ENCODE data around the gene ABHD5.

ABHD5 gene

DNA sequence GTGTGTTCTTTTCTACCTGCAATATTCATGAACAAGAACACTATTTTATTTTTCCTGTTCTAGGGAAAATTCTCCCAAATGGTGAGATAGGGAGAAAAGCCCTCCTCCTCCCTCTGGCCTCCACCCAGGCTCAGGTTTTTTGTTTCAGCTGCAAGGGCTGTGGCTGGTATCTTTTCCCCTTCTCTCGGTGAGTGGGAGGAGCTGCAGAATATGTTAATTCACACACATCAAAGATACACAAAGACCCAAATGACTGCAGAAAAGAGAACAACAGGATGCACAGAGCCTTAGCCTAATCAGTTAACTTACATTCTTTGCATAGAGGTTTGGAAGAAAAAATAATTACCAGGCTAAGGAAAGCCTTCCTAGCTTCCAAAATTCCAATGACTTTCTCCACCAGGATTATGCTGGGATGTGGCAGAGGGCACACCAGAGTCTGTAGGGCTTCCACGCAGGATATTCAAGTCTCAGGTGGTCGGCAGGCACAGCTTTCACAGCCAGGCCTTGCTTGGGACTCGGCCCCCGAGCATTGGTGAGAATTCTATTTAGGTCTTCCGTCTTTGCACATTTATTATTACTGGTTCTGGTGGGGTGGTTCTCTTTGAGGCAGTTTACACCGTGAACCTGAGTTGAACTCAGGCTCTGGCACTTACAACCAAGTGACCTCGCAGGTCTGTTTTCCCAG, 64.9 kb downstream of the ABHD5 start:
- TF ChIP-seq, protein P1, sequence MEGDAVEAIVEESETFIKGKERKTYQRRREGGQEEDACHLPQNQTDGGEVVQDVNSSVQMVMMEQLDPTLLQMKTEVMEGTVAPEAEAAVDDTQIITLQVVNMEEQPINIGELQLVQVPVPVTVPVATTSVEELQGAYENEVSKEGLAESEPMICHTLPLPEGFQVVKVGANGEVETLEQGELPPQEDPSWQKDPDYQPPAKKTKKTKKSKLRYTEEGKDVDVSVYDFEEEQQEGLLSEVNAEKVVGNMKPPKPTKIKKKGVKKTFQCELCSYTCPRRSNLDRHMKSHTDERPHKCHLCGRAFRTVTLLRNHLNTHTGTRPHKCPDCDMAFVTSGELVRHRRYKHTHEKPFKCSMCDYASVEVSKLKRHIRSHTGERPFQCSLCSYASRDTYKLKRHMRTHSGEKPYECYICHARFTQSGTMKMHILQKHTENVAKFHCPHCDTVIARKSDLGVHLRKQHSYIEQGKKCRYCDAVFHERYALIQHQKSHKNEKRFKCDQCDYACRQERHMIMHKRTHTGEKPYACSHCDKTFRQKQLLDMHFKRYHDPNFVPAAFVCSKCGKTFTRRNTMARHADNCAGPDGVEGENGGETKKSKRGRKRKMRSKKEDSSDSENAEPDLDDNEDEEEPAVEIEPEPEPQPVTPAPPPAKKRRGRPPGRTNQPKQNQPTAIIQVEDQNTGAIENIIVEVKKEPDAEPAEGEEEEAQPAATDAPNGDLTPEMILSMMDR (conservative IDR thresholded peaks at IDR 0.05): no peak
- no peak overlapping the region for H3K27ac ChIP-seq

DNA sequence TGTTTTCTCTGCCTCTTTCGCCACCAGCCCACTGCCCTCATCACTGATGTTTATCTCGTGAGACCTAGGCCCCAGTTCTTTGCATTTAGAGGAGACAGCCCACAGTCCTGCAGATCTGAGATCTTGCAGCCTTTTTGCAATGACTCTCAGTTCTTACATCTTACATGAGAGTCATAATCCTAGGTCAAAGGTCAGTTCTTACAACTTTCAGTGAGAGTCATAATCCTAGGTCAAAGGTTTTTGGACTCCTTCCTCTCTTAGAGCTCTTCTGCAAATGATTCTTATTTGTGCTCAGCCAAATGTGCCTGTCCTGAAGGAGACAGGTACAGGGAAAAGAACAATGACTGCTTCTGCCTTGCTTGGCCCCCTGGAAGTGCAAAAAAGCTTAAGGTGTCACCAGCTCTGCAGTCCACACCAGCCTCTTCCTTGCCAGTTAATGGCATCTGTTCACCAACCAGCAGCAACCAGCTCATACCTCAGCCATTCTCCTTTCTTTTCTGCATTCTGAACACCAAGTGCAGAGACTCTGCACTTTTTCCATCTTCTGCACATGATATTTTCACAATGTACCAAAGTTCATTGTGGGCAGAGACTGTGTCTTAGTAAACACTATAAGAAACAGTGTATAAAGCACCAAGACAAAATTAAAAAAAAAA, 67.1 kb downstream of the ABHD5 start:
- TF ChIP-seq, protein P1 (conservative IDR thresholded peaks at IDR 0.05): no peak
- no peak overlapping the region for H3K27ac ChIP-seq

DNA sequence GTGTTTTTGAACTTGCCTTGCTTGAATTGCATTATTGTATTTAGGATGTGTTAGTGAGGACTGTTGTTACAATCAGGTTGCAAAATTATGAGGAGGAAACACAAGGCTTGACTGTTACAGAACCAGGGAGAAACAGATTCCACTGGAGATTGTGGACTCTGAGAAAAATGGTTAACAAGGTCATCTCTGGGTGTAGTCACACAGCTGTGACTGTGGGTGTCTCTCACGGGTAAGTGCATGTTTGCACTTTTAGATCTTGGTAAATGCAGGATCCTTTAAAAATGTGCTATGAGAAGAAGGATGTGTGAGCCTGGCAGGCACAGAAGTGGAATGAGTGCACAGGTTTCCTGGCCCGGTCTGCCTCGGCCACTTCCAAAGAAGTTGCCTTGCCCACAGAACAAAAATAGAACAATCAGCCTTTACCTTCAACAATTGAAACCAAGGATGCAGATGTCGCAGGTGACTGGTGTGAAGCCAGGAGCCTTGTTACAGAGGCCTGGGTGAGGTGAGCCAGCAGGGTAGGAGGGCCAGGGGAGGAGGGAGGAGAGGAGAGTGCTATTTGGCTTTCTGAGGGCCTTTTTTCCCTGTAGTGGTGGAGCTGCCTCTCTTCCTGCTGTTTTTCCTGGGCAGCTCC, 68.0 kb downstream of the ABHD5 start:
- no peak overlapping the region for H3K27ac ChIP-seq

DNA sequence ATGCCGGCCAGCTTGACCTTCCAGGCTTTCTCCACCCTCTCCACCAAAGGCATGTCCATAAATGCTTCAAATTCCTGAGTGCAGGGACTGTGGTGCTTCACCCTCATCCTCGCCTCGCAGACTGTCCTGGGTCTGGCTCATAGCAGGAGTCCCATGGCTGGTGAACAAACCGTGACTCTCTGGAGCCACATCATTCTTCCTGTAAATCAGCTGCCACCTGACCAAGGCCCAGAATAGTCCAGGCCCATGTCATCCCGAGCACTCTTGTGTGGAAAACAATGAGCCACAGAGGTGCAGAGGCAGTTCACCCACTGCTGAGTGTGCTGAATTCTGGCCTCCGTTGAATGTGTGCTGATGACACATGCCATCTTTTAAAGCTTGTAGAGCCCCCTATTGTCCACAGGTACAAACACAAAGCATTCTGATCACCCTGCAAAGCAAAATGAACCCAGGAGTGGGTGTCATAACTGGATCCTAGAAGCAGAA, 68.6 kb downstream of the ABHD5 start:
- TF ChIP-seq, protein P1 (conservative IDR thresholded peaks at IDR 0.05): no peak
- H3K27ac ChIP-seq: no peak overlapping the region

More for the DNA sequence above, 68.0 kb downstream of the ABHD5 start:
- TF ChIP-seq, protein P1 (conservative IDR thresholded peaks at IDR 0.05): no peak

DNA sequence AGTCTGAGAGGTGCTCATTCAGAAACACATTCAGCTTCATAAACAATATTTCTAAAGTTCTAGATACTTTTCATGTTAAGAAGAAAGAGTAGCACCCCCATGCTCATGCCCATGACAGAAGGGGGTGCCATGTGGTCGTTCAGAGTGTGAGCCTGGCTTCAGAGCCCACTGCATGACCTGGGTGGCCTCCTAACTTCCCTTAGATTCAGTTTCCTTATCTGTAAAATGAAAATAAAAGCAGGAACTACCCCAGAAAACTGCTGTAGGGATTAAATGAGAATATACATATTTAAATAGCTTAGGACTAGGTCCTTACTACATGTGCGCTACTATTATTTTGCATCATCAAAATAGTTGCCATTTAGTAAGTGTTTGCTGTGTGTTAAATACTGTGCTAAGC, 69.2 kb downstream of the ABHD5 start:
- TF ChIP-seq, protein P1 (conservative IDR thresholded peaks at IDR 0.05): no peak
- H3K27ac ChIP-seq: no peak overlapping the region

DNA sequence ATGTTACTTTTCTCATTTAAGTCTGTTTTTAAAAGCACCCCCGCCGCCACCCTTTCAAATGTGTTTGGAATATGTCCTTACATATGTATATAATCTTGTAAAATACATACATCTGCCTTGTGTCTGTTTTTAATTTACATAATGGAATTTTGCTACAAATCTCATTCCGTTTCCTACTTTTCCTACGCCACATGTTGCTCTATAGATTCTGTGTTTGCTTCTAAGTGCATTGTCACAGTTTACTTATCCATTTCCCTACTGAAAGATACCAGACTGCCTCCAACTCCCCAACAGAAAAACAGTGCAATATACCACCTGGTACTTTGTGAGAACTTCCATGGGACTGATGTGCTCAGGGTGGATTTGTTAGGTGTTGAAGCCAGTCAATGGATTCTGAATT, 70.2 kb downstream of the ABHD5 start:
- TF ChIP-seq, protein P1 (conservative IDR thresholded peaks at IDR 0.05): no peak
- no peak overlapping the region for H3K27ac ChIP-seq

DNA sequence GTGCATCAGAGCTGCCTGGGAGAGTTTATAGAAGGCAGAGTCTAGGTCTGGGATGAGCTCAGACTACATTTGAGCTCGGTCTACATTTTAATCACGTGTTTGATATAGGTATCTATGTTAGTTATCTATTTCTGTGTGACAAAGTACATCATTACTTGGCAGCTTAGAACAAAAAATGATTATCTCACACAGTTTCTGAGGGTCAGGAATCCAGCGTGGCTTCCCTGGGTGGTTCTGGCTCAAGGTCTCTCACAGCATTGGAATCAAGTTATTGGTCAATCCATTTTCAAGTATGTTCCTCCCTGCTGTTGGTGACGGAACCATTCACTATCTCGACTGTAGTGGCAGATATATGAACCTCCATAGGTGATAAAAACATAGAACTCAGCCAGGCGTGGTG, 71.7 kb downstream of the ABHD5 start:
- H3K27ac ChIP-seq: no peak overlapping the region
- TF ChIP-seq, protein P1 (conservative IDR thresholded peaks at IDR 0.05): no peak
